K562 (cell line): ENCODE data around the gene SLAMF7. TPM values are rescaled to one million over a fixed set of nuclear protein-coding genes. Genes with fewer than 3 reads are reported as not detected.

ENCODE experiments used
- ATAC-seq: fragments of 200-7000 bp; cut with Tn5 transposase; 3 replicates; pipeline ENCODE4 v1.9.1; 2020; ENCODE audit warnings: moderate library complexity
- BruUV-seq: library from RNA; stranded (reverse); fragments of 400-500 nt; replicated peaks from 2 replicates; lab custom pipeline; 2021; lab: Mats Ljungman, UMichigan
- CTCF ChIA-PET: fragments of 300-600 bp; formaldehyde crosslinking; extraction: SDS; loops from one replicate; lab custom pipeline; 2021; ENCODE audit warnings: low intra/inter-chr PET ratio; lab: Yijun Ruan, JAX
- POLR2A ChIA-PET: fragments of 300-600, 350-650 bp; sonication (Branson Sonifier 250); formaldehyde crosslinking; extraction: SDS; loops from one replicate; lab custom pipeline; 2021; ENCODE audit warnings: antibody characterized with exemption, inconsistent platforms; lab: Yijun Ruan, JAX
- DNase-seq, 4 experiments: peaks; one replicate each; pipeline versions ENCODE4 v3.0.0 to v3.0.0-alpha.2; 2011 to 2018; ENCODE audit warnings: low spot score in 3 of 4, mixed read lengths in 3 of 4; ENCODE audit errors: extremely low read depth in 1 of 4
- FAIRE-seq: peaks from 2 replicates; lab custom pipeline; 2011; peaks lifted over from hg19 to GRCh38; lab: Jason Lieb, UNC
- H2AFZ ChIP-seq: 2 replicates; pipeline ENCODE4 v1.6.0; 2011; ENCODE audit warnings: low read depth, low read length, control low read depth, inconsistent platforms
- H3K27ac ChIP-seq: fragments of 200-600 bp; 3 replicates; pipeline ENCODE4 v1.8.0; 2011; ENCODE audit warnings: low read depth, mild to moderate bottlenecking, control low read depth, inconsistent platforms, low read length, moderate library complexity, mixed read lengths; ENCODE audit errors: extremely low read depth
- H3K27me3 ChIP-seq, 2 experiments: fragments of 300-600 bp in 1 of 2; 2 replicates in 1 of 2; 3 replicates in 1 of 2; pipeline versions ENCODE4 v1.6.0 to v1.8.0; 2011; ENCODE audit warnings: inconsistent platforms in 2 of 2, low read length in 2 of 2, mild to moderate bottlenecking in 1 of 2, mixed read lengths in 1 of 2, moderate library complexity in 1 of 2; ENCODE audit not compliant: control insufficient read depth in 2 of 2, insufficient read depth in 2 of 2
- H3K36me3 ChIP-seq: fragments of 300-600 bp; 3 replicates; pipeline ENCODE4 v1.8.0; 2011; ENCODE audit warnings: mild to moderate bottlenecking, low read length, inconsistent platforms; ENCODE audit not compliant: control insufficient read depth, insufficient read depth
- H3K4me1 ChIP-seq, 2 experiments: fragments of 200-600 bp in 1 of 2; replicated peaks in 1 of 2; 2 replicates in 1 of 2; 3 replicates in 1 of 2; pipeline versions ENCODE4 v1.5.1 to v1.8.0; 2011; ENCODE audit warnings: inconsistent platforms in 2 of 2, low read length in 2 of 2, mild to moderate bottlenecking in 1 of 2, mixed read lengths in 1 of 2, moderate library complexity in 1 of 2; ENCODE audit not compliant: control insufficient read depth in 2 of 2, insufficient read depth in 2 of 2
- H3K4me2 ChIP-seq: 2 replicates; pipeline ENCODE4 v1.6.1; 2011; ENCODE audit warnings: low read length, control low read depth, inconsistent platforms, mixed read lengths; ENCODE audit not compliant: insufficient read depth
- H3K4me3 ChIP-seq: fragments of 200-600 bp; sonication (generic), shearing (Covaris generic); 2 replicates; pipeline ENCODE4 v1.5.1; 2016; ENCODE audit warnings: control low read depth, inconsistent platforms
- H3K79me2 ChIP-seq: fragments of 200-600 bp; 3 replicates; pipeline ENCODE4 v1.8.0; 2011; ENCODE audit warnings: low read length, inconsistent platforms; ENCODE audit not compliant: control insufficient read depth, insufficient read depth
- H3K9ac ChIP-seq, 2 experiments: 2 replicates each; pipeline versions ENCODE4 v1.6.0 to v1.6.1; 2011; ENCODE audit warnings: low read depth in 2 of 2, low read length in 2 of 2, control low read depth in 1 of 2, inconsistent platforms in 1 of 2, mild to moderate bottlenecking in 1 of 2, mixed read lengths in 1 of 2; ENCODE audit not compliant: insufficient read depth in 1 of 2
- H3K9me1 ChIP-seq: one replicate; pipeline ENCODE4 v1.6.0; 2011; ENCODE audit warnings: inconsistent platforms, mild to moderate bottlenecking, low read length, moderate library complexity; ENCODE audit not compliant: control insufficient read depth, insufficient read depth
- H3K9me3 ChIP-seq: replicated peaks from 2 replicates; pipeline ENCODE4 v1.5.1; 2011; ENCODE audit warnings: low read depth, low read length, inconsistent platforms; ENCODE audit not compliant: control insufficient read depth, insufficient read depth
- H4K20me1 ChIP-seq: replicated peaks from 2 replicates; pipeline ENCODE4 v1.6.1; 2011; ENCODE audit warnings: low read length, inconsistent platforms, mixed read lengths; ENCODE audit not compliant: control insufficient read depth, insufficient read depth
- BHLHE40 ChIP-seq: IDR thresholded peaks from 2 replicates; pipeline ENCODE4 v1.6.1; 2011; ENCODE audit warnings: low read length, improper control_type of control experiment
- CREB1 ChIP-seq, 2 experiments: sonication (generic) in 1 of 2; formaldehyde crosslinking in 1 of 2; IDR thresholded peaks; 2 replicates each; pipeline versions ENCODE4 v1.6.1 to v1.8.0; 2012 to 2022; ENCODE audit warnings: inconsistent platforms in 1 of 2, mild to moderate bottlenecking in 1 of 2, missing genetic modification reagents in 1 of 2, moderate library complexity in 1 of 2
- HMG20A ChIP-seq: fragments of 450-650 bp; formaldehyde crosslinking; conservative IDR thresholded peaks from 2 replicates; pipeline ENCODE4 v1.4.0; 2020; ENCODE audit warnings: mild to moderate bottlenecking, mixed read lengths
- MYC ChIP-seq, 2 experiments: fragments of 250-450 bp in 1 of 2; sonication (Bioruptor Pico) in 1 of 2; IDR thresholded peaks; 2 replicates each; pipeline versions ENCODE4 v1.5.1 to v1.6.1; 2012 to 2021; ENCODE audit warnings: low read depth in 2 of 2, borderline replicate concordance in 1 of 2, improper control_type of control experiment in 1 of 2, low read length in 1 of 2, mild to moderate bottlenecking in 1 of 2, moderate library complexity in 1 of 2
- PHB2 ChIP-seq: fragments of 450-650 bp; IDR thresholded peaks from 2 replicates; pipeline ENCODE4 v1.6.1; 2017; ENCODE audit warnings: low read depth
- PHTF2 ChIP-seq: fragments of 250-450 bp; sonication (Bioruptor Pico); IDR thresholded peaks from 2 replicates; pipeline ENCODE4 v1.5.0; 2021; ENCODE audit warnings: mild to moderate bottlenecking
- SNAPC5 ChIP-seq: fragments of 250-450 bp; sonication (Bioruptor Pico); IDR thresholded peaks from 2 replicates; pipeline ENCODE4 v1.8.0; 2021; ENCODE audit warnings: moderate library complexity, mild to moderate bottlenecking, inconsistent platforms
- TBP ChIP-seq: optimal IDR thresholded peaks from 2 replicates; pipeline ENCODE3; 2011; ENCODE audit warnings: low read depth, low read length, improper control_type of control experiment
- ZNF12 ChIP-seq: sonication (generic); formaldehyde crosslinking; IDR thresholded peaks from 2 replicates; pipeline ENCODE4 v1.4.0; 2020; ENCODE audit warnings: mild to moderate bottlenecking, missing genetic modification reagents
- ZNF583 ChIP-seq: fragments of 250-450 bp; sonication (Bioruptor Pico); IDR thresholded peaks from 2 replicates; pipeline ENCODE4 v1.4.0; 2020
- WGBS: fragments of 100-300 bp; shearing (Covaris generic); methylation state at CpG from one replicate; pipeline ENCODE4 v1.1.6; 2016; ENCODE audit warnings: low coverage, mixed read lengths; ENCODE audit not compliant: insufficient coverage; ENCODE audit errors: missing lambda C conversion rate; 5-methylcytosine and 5-hydroxymethylcytosine counted together
- in situ Hi-C: fragments of 300-500 bp; cut with MboI; formaldehyde crosslinking; loops from 4 replicates; pipeline ENCODE4 v1.15.0; 2018; ENCODE audit warnings: inconsistent platforms, mixed read lengths
- intact Hi-C: fragments of 100-400 bp; cut with micrococcal nuclease; formaldehyde crosslinking; loops from 2 replicates; pipeline ENCODE4 v1.14.2; 2022
- polyA plus RNA-seq, 8 experiments: library from polyadenylated mRNA; depleted of rRNA in 4 of 8; stranded (reverse) in 5 of 8; unstranded in 3 of 8; fragments of >200 nt; fragmentation: Nextera tagmentation in 2 of 8; fragmentation: Illumina TruSeq in 1 of 8; extraction: Ambion mirVana in 2 of 8; extraction: Trizol in 1 of 8; gene quantifications; 2 replicates each; pipeline versions ENCODE4 v1.2.1 to v1.2.3, GENCODE V29; 2011 to 2014; ENCODE audit warnings: inconsistent platforms in 1 of 8, missing spikeins in 1 of 8
- total RNA-seq, 7 experiments: library from RNA; depleted of rRNA in 6 of 7; stranded (reverse); fragments of >200 nt in 6 of 7; fragmentation: Illumina TruSeq in 2 of 7; extraction: Trizol in 2 of 7; gene quantifications; 2 replicates each; pipeline versions ENCODE4 v1.2.1 to v1.2.3, GENCODE V29; 2011 to 2021; ENCODE audit warnings: low replicate concordance in 1 of 7
- TF ChIP-seq, protein P1 (sequence below): fragments of 450-650 bp; formaldehyde crosslinking; IDR thresholded peaks from 2 replicates; pipeline ENCODE4 v1.4.0; 2020; ENCODE audit warnings: mild to moderate bottlenecking, moderate library complexity
- TF ChIP-seq, protein P2 (sequence below): fragments of 250-450 bp; sonication (Bioruptor Pico); IDR thresholded peaks from 2 replicates; pipeline ENCODE4 v1.4.0; 2020; ENCODE audit warnings: mild to moderate bottlenecking, moderate library complexity, borderline replicate concordance

Gene SLAMF7
- total and polyA plus RNA-seq, 9 of the 15 experiments (the other 6 are each of a cell fraction or from before 2014, with no cell fraction given) = 0.11 to 1.2 (median 0.22) TPM; not detected in 2

- Histone ChIP-seq H4K20me1 (no peaks in the 10 kb centered on the region; the same call in 1 of the 2 replicates), H3K9me1 (no peaks in the 10 kb centered on the region), H3K9ac (no peak overlapping the region), H3K27ac (no peak overlapping the region), H3K4me3 (no peak overlapping the region), H3K36me3 (no peaks in the 10 kb centered on the region), H3K9me3 (no peaks in the 10 kb centered on the region), H3K4me2 (no peak overlapping the region), H2AFZ (no peak overlapping the region), H3K4me1 (peaks cover 0 to 8% of the 10 kb centered on the region in 2 experiments; a peak in 1 of 5 replicates), H3K79me2 (no peaks in the 10 kb centered on the region), H3K27me3 (peaks cover 5 to 21% of the 10 kb centered on the region in 2 experiments; a peak in 4 of 5 replicates)
- DNase-seq (no peak), ATAC-seq (no peak), FAIRE-seq (no peak)
- WGBS = 1% methylated on average over 5 of the region's 5 CpGs
- TF ChIP-seq HMG20A (CRISPR knock-in tag) (no peak), CREB1 (IDR thresholded peaks at IDR 0.05) (no peak), CREB1 (CRISPR knock-in tag; IDR thresholded peaks at IDR 0.05) (no peak), TBP (no peak)
- BruUV-seq = no TSS peak
- CTCF ChIA-PET = no interaction called here
- in situ Hi-C loops (no loop called here), intact Hi-C loops (no loop called here)
- POLR2A ChIA-PET = no interaction called here
Measured at GRCh38 chr1:160799641-160800040, 60.6 kb downstream of the SLAMF7 start.

DNA sequence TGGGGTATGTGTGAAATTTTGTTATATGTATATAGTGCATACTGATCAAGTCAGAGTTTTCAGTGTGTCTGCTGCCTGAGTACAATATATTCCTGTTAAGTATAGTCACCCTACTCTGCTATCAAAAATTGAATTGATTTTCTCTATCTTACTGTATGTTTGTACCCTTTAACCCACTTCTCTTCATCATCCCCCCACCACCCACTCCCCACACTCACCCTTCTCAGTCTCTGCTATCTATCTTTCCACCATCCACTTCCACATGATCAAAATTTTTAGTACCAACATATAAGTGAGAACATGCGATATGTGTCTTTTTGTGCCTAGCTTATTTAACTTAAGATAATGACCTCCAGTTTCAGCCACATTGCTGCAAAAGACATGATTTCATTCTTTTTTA, 61.1 kb downstream of the SLAMF7 start:
- Histone ChIP-seq H3K79me2 (no peaks in the 10 kb centered on the region), H3K9ac (no peak overlapping the region), H3K4me2 (no peak overlapping the region), H3K9me1 (no peaks in the 10 kb centered on the region), H3K36me3 (no peaks in the 10 kb centered on the region), H3K4me1 (peaks cover 0 to 8% of the 10 kb centered on the region in 2 experiments; a peak in 1 of 5 replicates), H3K27ac (no peak overlapping the region), H3K27me3 (peaks cover 5 to 21% of the 10 kb centered on the region in 2 experiments; a peak in 4 of 5 replicates), H2AFZ (no peak overlapping the region), H4K20me1 (no peaks in the 10 kb centered on the region; the same call in 1 of the 2 replicates), H3K9me3 (no peaks in the 10 kb centered on the region), H3K4me3 (no peak overlapping the region)
- ATAC-seq (no peak), FAIRE-seq (no peak), DNase-seq (no peak)
- POLR2A ChIA-PET = no interaction called here
- intact Hi-C loops = no loop called here
- TF ChIP-seq ZNF12 = no peak
- TF ChIP-seq, protein P1, sequence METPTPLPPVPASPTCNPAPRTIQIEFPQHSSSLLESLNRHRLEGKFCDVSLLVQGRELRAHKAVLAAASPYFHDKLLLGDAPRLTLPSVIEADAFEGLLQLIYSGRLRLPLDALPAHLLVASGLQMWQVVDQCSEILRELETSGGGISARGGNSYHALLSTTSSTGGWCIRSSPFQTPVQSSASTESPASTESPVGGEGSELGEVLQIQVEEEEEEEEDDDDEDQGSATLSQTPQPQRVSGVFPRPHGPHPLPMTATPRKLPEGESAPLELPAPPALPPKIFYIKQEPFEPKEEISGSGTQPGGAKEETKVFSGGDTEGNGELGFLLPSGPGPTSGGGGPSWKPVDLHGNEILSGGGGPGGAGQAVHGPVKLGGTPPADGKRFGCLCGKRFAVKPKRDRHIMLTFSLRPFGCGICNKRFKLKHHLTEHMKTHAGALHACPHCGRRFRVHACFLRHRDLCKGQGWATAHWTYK (CRISPR knock-in tag) = no peak
- no peak for TF ChIP-seq ZNF583 (CRISPR knock-in tag)
- TF ChIP-seq PHTF2 = no peak
- TF ChIP-seq PHB2 = no peak
- TF ChIP-seq SNAPC5 (CRISPR knock-in tag) = no peak
- TF ChIP-seq, protein P2, sequence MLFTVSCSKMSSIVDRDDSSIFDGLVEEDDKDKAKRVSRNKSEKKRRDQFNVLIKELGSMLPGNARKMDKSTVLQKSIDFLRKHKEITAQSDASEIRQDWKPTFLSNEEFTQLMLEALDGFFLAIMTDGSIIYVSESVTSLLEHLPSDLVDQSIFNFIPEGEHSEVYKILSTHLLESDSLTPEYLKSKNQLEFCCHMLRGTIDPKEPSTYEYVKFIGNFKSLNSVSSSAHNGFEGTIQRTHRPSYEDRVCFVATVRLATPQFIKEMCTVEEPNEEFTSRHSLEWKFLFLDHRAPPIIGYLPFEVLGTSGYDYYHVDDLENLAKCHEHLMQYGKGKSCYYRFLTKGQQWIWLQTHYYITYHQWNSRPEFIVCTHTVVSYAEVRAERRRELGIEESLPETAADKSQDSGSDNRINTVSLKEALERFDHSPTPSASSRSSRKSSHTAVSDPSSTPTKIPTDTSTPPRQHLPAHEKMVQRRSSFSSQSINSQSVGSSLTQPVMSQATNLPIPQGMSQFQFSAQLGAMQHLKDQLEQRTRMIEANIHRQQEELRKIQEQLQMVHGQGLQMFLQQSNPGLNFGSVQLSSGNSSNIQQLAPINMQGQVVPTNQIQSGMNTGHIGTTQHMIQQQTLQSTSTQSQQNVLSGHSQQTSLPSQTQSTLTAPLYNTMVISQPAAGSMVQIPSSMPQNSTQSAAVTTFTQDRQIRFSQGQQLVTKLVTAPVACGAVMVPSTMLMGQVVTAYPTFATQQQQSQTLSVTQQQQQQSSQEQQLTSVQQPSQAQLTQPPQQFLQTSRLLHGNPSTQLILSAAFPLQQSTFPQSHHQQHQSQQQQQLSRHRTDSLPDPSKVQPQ = no peak
- TF ChIP-seq MYC (IDR thresholded peaks at IDR 0.05; ENCODE audit: low read depth, low read length) = no peak
- TF ChIP-seq MYC (CRISPR knock-in tag; IDR thresholded peaks at IDR 0.05; ENCODE audit: borderline replicate concordance, low read depth) = no peak
- TF ChIP-seq BHLHE40 = no peak
- in situ Hi-C loops = no loop called here
- CTCF ChIA-PET = no interaction called here
- BruUV-seq = no TSS peak
- WGBS = 12% methylated on average over 1 of the region's 1 CpG
